GM12891 (cell line): ENCODE measurements around the gene TM2D3.

Source experiments
- DNase-seq: peaks from one replicate; pipeline ENCODE4 v3.0.0; 2011; ENCODE audit warnings: low spot score; ENCODE audit not compliant: insufficient read length
- FAIRE-seq: peaks from 2 replicates; lab custom pipeline; 2011; peaks lifted over from hg19 to GRCh38; lab: Jason Lieb, UNC
- PAX5 ChIP-seq: IDR thresholded peaks from 2 replicates; pipeline ENCODE4 v1.6.1; 2011; ENCODE audit warnings: low read length, moderate library complexity, mild to moderate bottlenecking; ENCODE audit not compliant: insufficient read depth, severe bottlenecking
- POLR2A ChIP-seq: IDR thresholded peaks from 2 replicates; pipeline ENCODE4 v1.6.1; 2011; ENCODE audit warnings: low read depth, low read length, control low read depth
- POLR2AphosphoS5 ChIP-seq: IDR thresholded peaks from 2 replicates; pipeline ENCODE4 v1.6.1; 2011; ENCODE audit warnings: low read depth, low read length, control low read depth
- POU2F2 ChIP-seq: IDR thresholded peaks from 2 replicates; pipeline ENCODE4 v1.6.1; 2011; ENCODE audit warnings: low read depth, mild to moderate bottlenecking, control low read depth, low read length, moderate library complexity
- SPI1 ChIP-seq: IDR thresholded peaks from 2 replicates; pipeline ENCODE4 v1.6.1; 2011; ENCODE audit warnings: low read depth, low read length, control low read depth
- TAF1 ChIP-seq: IDR thresholded peaks from 2 replicates; pipeline ENCODE4 v1.6.1; 2011; ENCODE audit warnings: low read depth, low read length, control low read depth

TM2D3 gene

GRCh38 chr15:101625980-101626379 is 26.2 kb downstream of the TM2D3 start:
- TF ChIP-seq PAX5 (no peak), TAF1 (no peak), SPI1 (no peak), POLR2AphosphoS5 (no peak), POU2F2 (no peak), POLR2A (no peak)
- no peak for FAIRE-seq
- no peak for DNase-seq

GRCh38 chr15:101625184-101625583 is 27.0 kb downstream of the TM2D3 start:
- FAIRE-seq (no peak), DNase-seq (no peak)
- TF ChIP-seq PAX5, result no peak
- TF ChIP-seq POLR2AphosphoS5, result no peak
- TF ChIP-seq POU2F2, result no peak
- TF ChIP-seq POLR2A, result no peak
- no peak for TF ChIP-seq SPI1
- no peak for TF ChIP-seq TAF1

DNA sequence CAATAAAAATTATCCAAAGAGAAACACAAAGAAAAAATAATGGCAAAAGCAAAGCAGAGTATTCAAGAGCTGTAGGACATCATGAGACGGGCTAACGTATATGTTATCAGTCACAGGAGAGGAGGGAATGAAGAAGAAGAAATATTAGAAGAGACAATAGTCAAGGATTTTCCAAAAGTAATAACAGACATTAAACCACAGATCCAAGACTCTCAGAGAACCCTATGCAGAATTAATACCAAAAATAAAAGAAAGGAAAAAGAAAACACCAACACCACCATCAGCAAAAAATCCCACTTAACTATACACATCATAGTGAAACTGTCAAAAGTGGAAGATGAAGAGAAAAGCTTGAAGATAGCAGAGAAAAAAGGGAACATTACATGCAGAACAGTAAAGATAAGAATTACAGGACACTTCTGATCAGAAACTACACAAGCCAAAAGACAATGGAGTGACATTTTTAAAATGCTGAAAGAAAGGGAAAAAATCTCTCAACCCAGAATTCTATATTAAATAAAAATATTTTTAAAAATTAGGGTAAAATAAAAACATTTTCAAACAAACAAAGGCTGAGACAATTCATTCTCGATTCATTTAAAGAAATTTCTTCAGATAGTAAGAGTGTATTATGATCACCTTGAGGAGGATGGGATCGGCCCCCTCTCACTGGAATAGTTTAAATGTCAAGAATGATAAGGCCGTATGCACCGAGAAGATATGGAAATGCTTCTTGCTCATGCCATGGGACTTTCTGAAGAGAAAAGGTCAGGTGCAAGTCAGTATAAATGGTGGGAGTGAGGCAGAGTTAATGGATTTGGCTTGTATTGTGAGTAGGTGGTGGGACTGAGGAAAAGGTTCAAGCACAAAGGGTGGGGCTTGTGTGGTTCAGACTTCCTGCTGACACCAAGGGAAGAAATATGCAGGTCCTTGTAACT is 28.5 kb downstream of the TM2D3 start:
- TF ChIP-seq POLR2AphosphoS5, result no peak
- no peak for TF ChIP-seq POLR2A
- no peak for TF ChIP-seq SPI1
- no peak for TF ChIP-seq TAF1
- no peak for TF ChIP-seq PAX5
- TF ChIP-seq POU2F2, result no peak
- FAIRE-seq (no peak), DNase-seq (no peak)

- FAIRE-seq (no peak), DNase-seq (no peak)
- no peak for TF ChIP-seq POU2F2
- TF ChIP-seq POLR2A, result no peak
- TF ChIP-seq TAF1, result no peak
- TF ChIP-seq POLR2AphosphoS5, result no peak
- no peak for TF ChIP-seq SPI1
- TF ChIP-seq PAX5, result no peak
Measured at GRCh38 chr15:101621961-101622360, 30.2 kb downstream of the TM2D3 start.

- TF ChIP-seq PAX5 (no peak), POLR2AphosphoS5 (no peak), POLR2A (no peak), SPI1 (no peak), POU2F2 (no peak), TAF1 (no peak)
- no peak for DNase-seq
- FAIRE-seq, result no peak
Measured at GRCh38 chr15:101620671-101621070, 31.5 kb downstream of the TM2D3 start.

GRCh38 chr15:101619615-101619865 is 32.6 kb downstream of the TM2D3 start:
- FAIRE-seq, result no peak
- no peak for DNase-seq
- TF ChIP-seq POLR2AphosphoS5 (no peak), PAX5 (no peak), SPI1 (no peak), POU2F2 (no peak), TAF1 (no peak), POLR2A (no peak)

DNA sequence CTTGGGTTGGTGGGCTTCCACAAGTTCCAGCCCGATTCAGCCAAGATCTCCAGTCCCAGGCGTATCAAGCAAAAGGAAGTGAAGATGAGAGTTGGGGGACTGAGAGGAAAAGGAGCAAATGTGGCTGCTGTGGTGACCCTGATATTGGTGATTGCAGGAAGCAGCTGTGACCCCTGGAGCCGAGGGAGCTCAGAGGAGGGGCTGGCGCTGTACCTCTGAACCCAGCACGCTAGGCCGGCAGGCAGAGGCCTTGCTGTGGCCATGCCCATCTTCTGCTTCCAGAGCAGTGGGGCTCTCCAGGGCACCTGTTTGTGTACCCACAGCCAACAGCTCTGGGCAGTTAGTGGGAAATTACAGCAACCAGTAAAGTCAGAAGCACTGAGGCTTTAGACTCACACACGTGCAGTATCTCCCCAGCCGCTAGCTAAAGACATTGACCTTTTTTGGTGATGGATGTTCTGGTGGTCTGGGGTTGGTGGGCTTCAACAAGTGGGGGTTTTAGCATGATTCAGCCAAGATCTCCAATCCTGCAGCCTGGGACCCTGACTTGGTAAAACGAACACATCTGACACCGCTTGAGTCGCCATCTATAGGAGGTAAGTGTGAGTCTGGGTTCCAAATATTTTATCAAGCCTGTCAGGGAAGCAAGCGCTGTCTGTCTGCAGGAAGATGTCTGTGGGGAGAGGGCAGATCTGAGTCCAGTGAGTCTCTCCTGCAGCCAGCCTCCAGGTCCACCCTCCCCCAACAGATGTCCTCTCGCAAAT is 33.1 kb downstream of the TM2D3 start:
- DNase-seq, result no peak
- TF ChIP-seq TAF1, result no peak
- no peak for TF ChIP-seq POLR2A
- TF ChIP-seq SPI1, result no peak
- no peak for TF ChIP-seq POU2F2
- FAIRE-seq, result no peak

GRCh38 chr15:101618076-101618475 is 34.1 kb downstream of the TM2D3 start:
- TF ChIP-seq TAF1 (no peak), POU2F2 (no peak), SPI1 (no peak), POLR2AphosphoS5 (no peak), PAX5 (no peak), POLR2A (no peak)
- no peak for FAIRE-seq

DNA sequence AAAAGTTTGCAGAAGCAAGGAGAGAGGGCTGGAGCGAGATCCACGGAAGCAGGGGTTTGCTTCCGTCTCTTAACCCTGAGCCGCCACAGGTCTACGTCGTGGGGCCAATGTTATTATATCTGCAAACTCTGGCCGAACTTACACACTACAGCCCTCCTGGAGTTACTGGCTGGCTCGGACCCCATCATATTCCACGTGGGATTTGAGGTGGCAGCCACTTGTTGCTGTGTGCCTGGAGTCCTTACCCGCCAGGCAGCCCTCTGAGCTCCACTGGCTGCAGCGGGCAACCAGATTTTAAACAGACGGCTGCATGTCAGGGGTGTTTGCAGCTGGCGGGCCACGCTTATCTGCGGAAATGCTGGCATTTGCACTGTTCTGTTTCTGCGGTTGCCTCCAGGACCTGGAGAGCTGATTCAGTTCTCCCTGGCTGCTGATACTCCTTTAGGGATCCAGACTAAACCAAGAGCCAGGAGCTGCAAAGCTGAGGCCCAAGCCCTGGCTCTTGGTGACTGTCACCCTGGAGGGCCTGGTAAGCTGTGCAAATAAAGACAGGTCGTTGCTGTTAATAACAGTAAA is 34.7 kb downstream of the TM2D3 start:
- FAIRE-seq, result no peak
- TF ChIP-seq POLR2A (no peak), TAF1 (no peak), PAX5 (no peak), POU2F2 (no peak), POLR2AphosphoS5 (no peak), SPI1 (no peak)
- no peak for DNase-seq

More at GRCh38 chr15:101618076-101618475, 34.1 kb downstream of the TM2D3 start:
- DNase-seq, result no peak
